ENCODE results near the gene FALEC. TPM values are rescaled to one million over a fixed set of nuclear protein-coding genes. Genes with fewer than 3 reads are reported as not detected.

FALEC gene
- total RNA-seq, 1 experiment from 2014 or later: 0.71 TPM

GRCh38 chr1:150561974-150562445, 46.5 kb downstream of the FALEC start:
- no TSS peak for BruUV-seq (replicated peaks)
- DNase-seq: peak; percentile 95
- no peaks in the 10 kb centered on the region for H3K27me3 Mint-ChIP-seq (ENCODE audit: unreplicated experiment)
- CTCF ChIA-PET: interaction anchor here (0.6 to 3.9 kb wide), 7 partner anchors 18 to 251 kb away, joined by 3 to 24 read pairs (median 5); partner anchors contain the start of genes ENSA, FALEC and MCL1
- H3K9me3 Mint-ChIP-seq (ENCODE audit: low read depth, unreplicated experiment): no peaks in the 10 kb centered on the region
- peaks cover 51% of the 10 kb centered on the region for H3K4me1 Mint-ChIP-seq (ENCODE audit: low read depth, unreplicated experiment)
- intact Hi-C loops (cut with micrococcal nuclease; ENCODE audit: unreplicated experiment): loop anchor here (1.0 to 10.0 kb wide), 6 partner anchors 15 to 415 kb away; partner anchors contain the start of gene GOLPH3L
- H3K27ac Mint-ChIP-seq (ENCODE audit: unreplicated experiment): peak overlapping the region; percentile 95
- peaks cover 78% of the 10 kb centered on the region for H3K36me3 Mint-ChIP-seq (ENCODE audit: insufficient read depth, unreplicated experiment)
- H3K4me3 Mint-ChIP-seq (ENCODE audit: low read depth, unreplicated experiment): peak overlapping the region; percentile 75
- TF ChIP-seq CTCF (IDR thresholded peaks at IDR 0.05; ENCODE audit: unreplicated experiment): no peak

GRCh38 chr1:150562446-150563339, 47.1 kb downstream of the FALEC start:
- BruUV-seq (replicated peaks): no TSS peak
- CTCF ChIA-PET: interaction anchor here (0.6 to 3.9 kb wide), 10 partner anchors 10 to 250 kb away, joined by 3 to 24 read pairs (median 4); partner anchors contain the start of genes ENSA, FALEC and MCL1
- intact Hi-C loops (cut with micrococcal nuclease; ENCODE audit: unreplicated experiment): loop anchor here (1.0 to 10.0 kb wide), 5 partner anchors 14 to 415 kb away; partner anchors contain the start of gene GOLPH3L
- H3K4me3 Mint-ChIP-seq (ENCODE audit: low read depth, unreplicated experiment): peak overlapping the region; percentile 75
- TF ChIP-seq CTCF (IDR thresholded peaks at IDR 0.05; ENCODE audit: unreplicated experiment): no peak
- peak overlapping the region; percentile 95 for H3K27ac Mint-ChIP-seq (ENCODE audit: unreplicated experiment)
- peaks cover 58% of the 10 kb centered on the region for H3K4me1 Mint-ChIP-seq (ENCODE audit: low read depth, unreplicated experiment)
- H3K9me3 Mint-ChIP-seq (ENCODE audit: low read depth, unreplicated experiment): no peaks in the 10 kb centered on the region
- H3K27me3 Mint-ChIP-seq (ENCODE audit: unreplicated experiment): no peaks in the 10 kb centered on the region
- DNase-seq: no peak
- H3K36me3 Mint-ChIP-seq (ENCODE audit: insufficient read depth, unreplicated experiment): peaks cover 78% of the 10 kb centered on the region

- CTCF ChIA-PET: interaction anchor here (0.5 to 1.6 kb wide), 7 partner anchors 9 to 256 kb away, joined by 3 to 5 read pairs (median 3); partner anchors contain the start of gene ENSA
- H3K27me3 Mint-ChIP-seq (ENCODE audit: unreplicated experiment): no peaks in the 10 kb centered on the region
- no TSS peak for BruUV-seq (replicated peaks)
- peak; percentile 61 for DNase-seq
- H3K27ac Mint-ChIP-seq (ENCODE audit: unreplicated experiment): peak overlapping the region; percentile 95
- no peak for TF ChIP-seq CTCF (IDR thresholded peaks at IDR 0.05; ENCODE audit: unreplicated experiment)
- intact Hi-C loops (cut with micrococcal nuclease; ENCODE audit: unreplicated experiment): loop anchor here (1.0 to 10.0 kb wide), 5 partner anchors 13 to 414 kb away; partner anchors contain the start of gene GOLPH3L
- H3K4me1 Mint-ChIP-seq (ENCODE audit: low read depth, unreplicated experiment): peaks cover 66% of the 10 kb centered on the region
- peak overlapping the region; percentile 75 for H3K4me3 Mint-ChIP-seq (ENCODE audit: low read depth, unreplicated experiment)
- H3K9me3 Mint-ChIP-seq (ENCODE audit: low read depth, unreplicated experiment): no peaks in the 10 kb centered on the region
- peaks cover 84% of the 10 kb centered on the region for H3K36me3 Mint-ChIP-seq (ENCODE audit: insufficient read depth, unreplicated experiment)
These were observed 47.9 kb downstream of the FALEC start for GRCh38 chr1:150563340-150564038.

All from Calu3 (cell line).